HG03025 (cell line): ENCODE measurements around the gene UBE2S.
"Not testable (repeated sequence)": the region's sequence is repeated elsewhere in the genome, so short reads cannot be mapped to it uniquely, and the experiment has no call there.

Experiments
- ATAC-seq: cut with Tn5 transposase; IDR thresholded peaks from one replicate; pipeline ENCODE4 v1.9.1; 2021; ENCODE audit warnings: mild to moderate bottlenecking, moderate library complexity; ENCODE audit not compliant: unreplicated experiment, low FRiP score

Gene UBE2S

DNA sequence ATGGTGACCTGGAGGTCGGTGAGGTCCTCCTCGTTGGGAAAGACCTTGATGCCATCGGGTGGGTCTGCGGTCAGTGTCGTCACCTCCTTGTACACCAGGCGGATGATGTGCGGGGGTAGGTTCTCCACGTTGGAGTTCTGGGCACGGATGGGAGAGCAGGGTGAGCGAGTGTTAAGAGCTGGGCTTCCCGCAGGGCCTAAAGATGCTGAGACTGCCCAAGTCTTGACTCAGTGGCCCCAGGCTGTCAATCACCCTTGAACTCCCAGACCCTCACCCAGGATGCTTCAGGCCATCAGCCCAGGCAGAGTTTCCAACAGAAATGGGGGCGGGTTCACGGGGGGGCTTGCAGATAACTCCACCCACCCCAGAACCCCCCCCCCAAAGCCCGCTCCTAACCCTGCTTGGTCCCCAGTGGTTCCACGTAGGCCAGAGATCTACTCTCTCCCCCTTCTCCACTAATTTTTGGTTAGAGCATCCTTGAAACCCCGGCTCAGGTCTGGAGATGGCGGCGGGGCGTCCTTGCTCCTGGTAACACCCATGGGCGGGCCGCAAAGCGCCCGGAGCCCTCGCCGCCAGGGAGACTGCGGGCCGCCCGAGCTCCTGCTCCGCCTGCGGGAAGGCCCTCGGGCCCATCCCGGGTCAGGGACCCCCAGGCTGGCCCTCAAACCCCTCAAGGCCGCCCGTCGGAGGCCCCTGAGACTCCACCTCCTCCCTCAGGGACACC is 600 bp downstream of the UBE2S start:
- ATAC-seq: no peak

DNA sequence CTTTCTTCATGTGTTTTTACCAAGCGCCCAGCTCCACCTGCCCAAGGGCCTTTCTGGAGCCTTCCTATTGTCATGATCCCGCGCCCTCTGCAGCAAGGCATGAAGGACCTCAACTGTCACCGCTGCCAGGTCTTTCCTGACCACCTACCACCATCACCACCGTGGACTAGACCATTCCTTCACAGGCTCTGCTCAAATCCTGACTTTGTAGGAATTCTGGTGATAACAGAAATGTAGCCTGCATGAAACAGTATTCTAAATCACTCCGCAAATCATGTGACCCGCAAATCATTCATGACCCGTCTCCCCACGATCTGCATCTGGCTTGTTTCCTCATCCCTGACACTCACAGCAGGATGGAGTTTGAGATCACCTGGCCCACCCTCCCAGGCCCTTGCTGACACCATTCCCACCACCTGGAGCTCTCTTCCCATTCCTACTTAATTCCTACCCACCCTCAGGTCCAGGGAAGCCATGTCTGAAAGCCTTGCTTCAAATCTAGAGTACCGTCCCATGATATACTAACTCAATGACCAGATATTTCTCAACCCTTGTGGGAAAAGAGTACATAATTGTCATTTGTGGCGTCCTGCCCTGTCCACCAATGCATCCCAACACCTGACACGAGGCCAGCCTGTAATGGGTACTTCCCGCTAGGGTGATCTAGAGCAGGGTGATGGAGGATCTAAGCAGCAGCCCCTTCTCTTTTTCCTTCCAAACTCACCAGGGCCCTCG is 1.3 kb downstream of the UBE2S start:
- ATAC-seq: no peak

DNA sequence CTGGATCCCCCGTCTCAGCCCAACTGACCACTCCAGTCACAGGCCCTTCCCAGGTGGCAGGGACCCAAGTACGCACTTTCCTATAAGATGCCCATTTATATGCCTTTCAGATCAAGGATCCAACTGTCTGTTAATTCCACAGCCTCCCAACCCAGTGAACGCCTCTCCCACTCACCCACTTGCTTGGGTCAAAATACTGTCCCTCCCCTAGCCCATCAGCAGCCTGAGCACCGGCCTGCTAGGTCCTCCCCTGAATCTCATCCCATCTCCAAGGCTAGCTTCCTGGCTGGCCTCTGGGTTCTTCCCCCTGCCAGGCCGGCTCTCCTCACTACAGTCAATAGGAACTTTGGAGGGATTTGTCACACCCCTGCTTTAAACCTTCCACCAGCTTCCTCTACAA is 1.9 kb downstream of the UBE2S start:
- no peak for ATAC-seq

DNA sequence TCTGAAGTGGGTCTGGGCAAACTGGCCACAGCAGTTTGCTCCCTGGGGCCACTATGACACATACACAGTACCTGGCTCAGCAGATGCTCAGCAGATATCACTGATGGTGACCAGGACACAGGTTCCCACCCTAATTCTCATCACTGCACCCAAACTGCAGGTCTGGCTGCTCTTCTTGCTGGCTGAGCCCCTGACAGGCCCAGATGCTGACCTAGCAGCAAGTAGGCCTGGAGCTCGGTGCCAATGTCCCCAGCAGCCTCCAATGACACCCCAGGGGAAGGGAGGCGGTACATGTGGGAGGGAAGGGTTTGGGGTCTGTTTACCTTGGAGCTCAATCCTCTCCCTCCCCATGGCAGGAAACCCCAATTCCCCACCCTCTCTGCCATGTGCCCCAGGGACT is 5.1 kb downstream of the UBE2S start:
- no peak for ATAC-seq

DNA sequence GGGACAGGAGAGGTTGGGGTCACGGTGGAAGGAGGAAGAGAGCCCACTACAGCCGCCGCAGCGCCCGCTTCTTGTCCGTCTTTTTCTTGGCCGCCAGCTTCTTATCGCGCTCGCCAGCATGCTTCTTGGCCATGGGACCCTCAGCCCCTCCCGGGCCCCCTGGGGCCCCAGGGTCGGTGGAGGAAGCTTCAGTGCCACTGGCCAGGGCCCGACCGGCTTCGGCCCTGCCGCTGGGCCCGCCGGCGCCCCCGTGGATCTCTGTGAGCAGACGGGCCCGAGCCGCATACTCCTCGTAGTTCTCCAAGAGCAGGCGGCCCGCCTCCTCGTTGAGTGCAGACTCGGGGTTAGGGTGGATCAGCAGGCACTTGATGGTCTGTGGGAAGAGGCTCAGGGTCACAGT is 6.2 kb downstream of the UBE2S start:
- ATAC-seq: not testable (repeated sequence)

DNA sequence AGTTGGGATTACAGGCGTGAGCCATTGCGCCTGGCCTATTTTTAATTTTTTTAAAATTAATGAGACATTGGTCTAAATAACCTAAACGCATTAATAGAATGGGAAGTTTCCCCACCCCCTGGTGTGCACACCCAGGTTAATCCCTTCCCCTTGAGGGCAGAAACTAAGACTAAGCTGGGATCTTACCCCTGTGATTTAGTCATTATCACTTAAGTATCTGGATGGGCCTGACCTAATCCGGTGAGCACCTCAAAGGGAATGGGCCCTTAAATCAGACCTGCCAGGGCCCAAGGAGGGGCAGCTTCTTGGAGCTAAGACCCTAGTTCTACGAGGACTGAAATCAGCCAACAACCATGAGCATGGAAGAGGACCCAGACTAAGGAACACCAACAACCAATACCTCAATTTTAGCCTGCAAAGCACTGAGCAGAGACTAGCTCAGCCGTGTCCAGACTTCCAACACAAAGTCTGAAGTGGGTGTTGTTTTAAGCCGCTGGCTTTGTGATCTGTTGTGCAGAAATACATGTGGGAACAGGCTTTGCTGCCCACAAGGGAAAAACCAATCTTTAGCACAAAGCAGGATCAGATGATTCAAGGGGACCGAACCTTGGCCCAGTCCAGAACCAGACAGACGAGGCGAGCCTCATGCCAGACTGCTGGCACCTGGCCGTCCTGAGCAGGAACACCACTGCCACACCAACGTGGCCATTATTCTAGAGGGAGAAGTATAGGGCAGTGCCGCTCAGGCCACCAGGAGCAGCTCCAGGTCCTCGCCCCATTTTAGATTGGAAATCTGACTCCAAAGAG is 7.1 kb downstream of the UBE2S start:
- ATAC-seq: no peak

DNA sequence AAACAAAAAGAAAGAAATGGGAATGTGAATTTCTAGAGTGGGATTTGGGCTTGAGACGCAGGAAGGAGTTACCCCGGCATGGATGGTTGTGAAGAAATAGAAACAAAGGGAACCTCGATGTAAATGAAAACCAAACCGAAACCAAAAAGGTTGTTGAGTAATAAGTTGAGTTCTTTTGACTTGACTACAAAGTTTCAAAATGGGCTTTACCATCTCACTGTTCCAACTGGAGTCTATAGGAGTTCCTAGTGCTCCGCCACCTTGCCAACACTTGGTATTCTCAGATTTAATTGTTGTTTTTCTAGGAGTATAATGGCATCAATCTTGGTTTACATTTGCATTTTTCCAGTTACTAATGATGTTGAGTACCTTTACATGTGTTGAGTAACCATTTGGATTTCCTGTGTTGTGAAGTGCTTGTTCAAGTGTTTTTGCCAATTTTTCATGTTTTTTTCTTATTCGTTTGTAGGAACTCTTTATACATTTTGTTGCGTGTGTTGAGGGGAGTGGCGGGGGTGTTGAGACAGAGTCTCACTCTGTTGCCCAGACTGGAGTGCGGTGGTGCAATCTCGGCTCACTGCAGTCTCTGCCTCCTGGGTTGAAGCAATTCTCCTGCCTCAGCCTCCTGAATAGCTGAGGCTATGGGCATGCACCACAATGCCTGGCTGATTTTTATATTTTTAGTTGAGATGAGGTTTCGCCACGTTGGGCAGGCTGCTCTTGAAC is 9.2 kb downstream of the UBE2S start:
- ATAC-seq: no peak

DNA sequence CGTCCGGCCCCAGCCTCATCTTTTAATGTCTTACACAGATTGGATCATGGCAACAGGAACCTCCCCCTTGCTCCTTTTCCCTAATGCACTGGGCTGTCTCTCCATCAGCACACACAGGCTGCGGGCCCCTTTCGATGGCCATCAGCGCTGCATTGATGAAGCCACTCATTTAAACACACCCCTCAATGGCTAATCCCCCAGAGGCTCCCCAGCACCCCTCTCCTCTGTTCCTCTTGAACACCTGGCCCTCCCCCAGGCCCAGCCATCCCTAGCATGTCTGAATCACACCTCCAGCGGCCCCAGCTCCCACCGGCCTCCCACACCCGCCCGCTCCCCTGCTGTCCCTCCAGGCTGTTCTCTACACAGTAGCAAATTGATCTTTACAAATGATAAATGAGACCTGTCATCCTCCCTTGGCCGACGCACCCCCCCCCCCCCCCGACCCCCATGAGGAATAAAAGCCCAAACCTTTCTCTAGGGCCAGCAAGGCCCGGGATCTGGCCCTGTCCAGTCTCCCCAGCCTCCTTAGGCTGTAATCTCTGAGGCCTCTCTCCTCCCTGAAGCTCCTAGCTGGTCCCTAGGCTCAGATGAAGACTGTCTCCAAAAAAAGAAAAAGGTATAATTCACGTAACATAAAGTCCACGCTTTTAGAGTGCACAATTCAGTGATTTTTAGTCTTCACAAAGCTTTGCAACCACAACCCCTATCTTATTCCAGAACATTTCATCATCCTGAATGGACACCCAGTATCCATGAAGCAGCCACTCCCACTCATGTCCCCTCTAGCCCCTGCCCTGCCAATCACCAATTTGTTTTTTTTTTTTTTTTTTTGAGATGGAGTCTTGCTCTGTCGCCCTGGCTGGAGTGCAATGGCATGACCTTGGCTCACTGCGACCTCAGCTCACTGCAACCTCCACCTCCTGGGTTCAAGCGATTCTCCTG is 14.5 kb downstream of the UBE2S start:
- ATAC-seq: no peak

DNA sequence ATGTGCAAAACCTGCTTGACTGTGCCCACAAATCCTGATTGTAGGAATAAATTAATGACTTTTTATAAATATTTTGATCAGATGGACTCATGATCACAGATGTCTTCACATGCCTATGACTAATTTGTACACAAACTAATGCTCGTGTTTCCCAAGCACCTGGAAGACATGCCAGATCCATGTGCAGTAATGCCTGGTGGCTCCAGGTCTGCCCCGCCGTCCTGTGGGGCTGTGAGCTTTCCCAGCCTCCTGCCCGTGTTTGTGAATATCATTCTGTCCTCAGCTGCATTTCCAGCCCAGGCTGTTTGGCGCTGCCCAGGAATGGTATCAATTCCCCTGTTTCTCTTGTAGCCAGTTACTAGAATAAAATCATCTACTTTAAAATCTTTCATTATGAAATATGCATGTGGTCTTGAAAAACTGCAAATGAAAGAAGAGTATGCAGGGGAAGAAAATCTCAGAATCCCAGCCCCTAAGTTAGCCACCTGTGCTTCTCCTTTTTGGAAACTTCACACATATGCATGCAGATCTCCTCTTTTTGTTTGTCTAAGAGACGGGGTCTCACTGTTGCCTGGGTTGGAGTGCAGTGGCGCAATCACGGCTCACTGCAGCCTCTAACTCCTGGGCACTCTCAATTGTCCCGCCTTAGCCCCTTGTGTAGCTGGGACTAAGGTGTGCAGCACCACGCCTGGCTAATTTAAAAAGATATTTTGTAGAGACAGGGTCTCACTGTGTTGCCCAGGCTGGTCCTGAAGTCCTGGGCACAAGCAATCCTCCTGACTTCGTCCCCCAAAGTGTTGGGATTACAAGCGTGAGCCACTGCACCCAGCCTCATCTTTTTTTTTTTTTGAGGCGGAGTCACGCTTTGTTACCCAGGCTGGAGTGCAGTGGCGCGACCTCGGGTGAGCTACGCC is 15.6 kb downstream of the UBE2S start:
- no peak for ATAC-seq

DNA sequence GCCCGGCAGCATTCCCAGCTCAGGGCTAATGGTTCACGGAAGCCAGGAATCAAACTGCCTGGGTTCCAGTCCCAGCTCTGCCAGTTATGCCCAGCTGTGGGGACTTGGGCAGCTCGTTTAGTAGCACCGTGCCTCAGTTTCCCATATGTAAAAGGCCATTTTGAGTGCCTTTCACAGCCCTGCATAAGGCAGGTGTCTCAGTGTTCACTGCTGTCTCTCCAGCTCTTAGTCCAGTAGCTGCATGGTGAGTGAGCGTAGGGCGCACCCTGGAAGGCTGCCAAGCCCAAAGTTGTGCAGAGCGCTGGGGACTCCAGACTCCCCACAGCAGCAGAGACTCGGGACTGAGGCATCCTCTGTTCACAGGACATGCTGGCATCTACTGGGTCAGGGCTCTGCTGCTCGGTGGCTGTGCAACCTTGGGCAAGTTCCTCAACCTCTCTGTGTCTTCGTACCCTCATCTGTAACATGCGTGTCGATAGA is 16.4 kb downstream of the UBE2S start:
- ATAC-seq: no peak

DNA sequence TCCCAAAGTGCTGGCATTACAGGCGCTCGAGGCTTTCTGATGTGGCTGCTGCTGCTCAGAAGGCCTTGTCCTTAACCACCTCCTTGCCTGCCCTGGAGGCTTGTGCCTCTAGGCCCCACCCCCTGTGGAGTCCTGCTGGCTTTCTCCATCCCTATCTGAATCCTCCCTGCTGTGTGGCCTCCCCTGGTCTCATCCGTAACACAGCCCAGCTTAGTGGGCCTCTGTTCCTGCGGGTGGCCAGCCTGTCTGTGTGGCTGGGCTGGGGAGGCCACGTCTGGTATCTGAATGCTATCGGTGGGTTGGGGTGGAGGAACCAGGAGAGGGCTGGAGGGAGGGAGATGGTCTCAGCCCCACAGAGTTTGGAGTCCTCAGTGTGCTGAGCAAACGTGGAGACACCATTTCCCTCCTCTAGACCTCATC is 17.1 kb downstream of the UBE2S start:
- no peak for ATAC-seq

DNA sequence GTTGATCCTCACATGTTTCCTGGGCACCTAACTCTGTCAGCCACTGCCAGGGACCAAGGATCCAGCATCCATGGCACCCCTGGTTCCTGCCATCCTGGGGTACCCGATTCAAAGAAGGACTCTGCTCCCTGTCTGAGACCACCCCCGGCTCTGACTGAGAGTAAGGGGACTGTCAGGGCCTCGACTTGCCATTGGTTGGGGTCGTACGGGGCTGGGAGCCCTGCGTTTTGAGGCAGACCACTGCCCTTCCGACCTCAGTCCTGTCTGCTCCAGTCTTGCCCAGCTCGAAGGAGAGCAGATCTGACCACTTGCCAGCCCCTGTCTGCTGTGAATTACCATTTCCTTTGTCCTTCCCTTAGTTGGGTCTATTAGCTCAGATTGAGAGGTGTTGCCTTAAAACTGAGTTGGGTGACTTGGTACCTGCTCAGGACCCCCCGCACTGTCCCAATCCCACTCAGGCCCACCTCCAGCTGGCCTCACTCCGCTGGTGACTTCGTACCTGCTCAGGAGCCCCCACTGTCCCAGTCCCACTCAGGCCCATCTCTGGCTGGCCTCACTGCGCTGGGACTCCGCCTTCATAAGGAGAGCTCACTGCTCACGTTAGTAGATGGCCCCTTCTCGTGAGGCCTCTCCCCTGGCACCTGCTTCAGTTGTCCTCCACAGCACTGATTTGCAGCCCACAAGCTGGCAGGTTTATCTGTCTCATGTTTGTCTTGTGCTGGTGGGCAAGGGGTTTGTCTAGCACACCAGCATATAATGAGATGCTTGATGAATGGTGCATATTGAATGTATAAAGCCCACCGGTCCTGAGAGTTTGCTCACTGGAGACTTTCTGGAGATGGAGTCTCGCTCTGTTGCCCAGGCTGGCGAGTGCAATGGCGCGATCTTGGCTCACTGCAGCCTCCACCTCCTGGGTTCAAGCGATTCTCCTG is 17.9 kb downstream of the UBE2S start:
- ATAC-seq: no peak

DNA sequence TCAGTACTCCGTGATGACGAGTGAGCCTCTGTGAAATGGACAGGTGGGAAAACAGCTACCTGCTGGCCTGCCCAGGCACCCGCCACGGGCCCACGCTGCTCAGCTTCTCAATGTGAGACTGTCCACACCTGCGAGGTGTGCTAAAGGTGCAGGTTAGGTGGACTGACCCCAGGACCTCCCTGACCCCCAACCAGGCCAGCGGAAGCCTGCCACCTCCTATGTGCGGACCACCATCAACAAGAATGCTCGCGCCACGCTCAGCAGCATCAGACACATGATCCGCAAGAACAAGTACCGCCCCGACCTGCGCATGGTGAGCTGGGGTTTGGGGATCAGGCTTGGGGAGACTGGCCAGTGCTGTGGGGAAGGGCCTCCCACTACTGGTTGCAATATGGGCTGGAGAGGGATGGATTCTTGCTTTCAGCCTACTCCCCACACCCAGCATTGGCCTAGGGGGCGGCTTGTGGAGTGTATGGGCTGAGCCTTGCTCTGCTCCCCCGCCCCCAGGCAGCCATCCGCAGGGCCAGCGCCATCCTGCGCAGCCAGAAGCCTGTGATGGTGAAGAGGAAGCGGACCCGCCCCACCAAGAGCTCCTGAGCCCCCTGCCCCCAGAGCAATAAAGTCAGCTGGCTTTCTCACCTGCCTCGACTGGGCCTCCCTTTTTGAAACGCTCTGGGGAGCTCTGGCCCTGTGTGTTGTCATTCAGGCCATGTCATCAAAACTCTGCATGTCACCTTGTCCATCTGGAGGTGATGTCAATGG is 19.7 kb downstream of the UBE2S start:
- ATAC-seq: no peak

DNA sequence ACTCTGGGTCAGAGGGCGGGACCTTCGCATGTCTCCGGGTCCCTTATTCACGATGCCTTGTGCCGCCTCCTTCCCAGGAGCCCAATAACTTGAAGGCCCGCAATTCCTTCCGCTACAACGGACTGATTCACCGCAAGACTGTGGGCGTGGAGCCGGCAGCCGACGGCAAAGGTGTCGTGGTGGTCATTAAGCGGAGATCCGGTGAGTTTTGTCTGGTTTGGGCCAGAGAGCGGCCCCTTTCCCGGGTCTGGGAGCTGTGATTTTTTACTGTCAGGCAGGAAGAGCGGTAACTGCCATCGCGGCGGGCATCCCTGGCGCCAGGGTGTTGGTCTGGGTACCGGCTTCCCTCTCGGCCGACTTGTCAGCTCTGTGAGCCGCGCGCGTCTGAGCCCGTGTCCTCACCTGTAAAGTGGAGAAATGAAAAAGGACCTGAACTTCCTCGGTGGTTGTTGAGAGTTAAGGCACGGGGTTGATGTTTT is 21.1 kb downstream of the UBE2S start:
- no peak for ATAC-seq

DNA sequence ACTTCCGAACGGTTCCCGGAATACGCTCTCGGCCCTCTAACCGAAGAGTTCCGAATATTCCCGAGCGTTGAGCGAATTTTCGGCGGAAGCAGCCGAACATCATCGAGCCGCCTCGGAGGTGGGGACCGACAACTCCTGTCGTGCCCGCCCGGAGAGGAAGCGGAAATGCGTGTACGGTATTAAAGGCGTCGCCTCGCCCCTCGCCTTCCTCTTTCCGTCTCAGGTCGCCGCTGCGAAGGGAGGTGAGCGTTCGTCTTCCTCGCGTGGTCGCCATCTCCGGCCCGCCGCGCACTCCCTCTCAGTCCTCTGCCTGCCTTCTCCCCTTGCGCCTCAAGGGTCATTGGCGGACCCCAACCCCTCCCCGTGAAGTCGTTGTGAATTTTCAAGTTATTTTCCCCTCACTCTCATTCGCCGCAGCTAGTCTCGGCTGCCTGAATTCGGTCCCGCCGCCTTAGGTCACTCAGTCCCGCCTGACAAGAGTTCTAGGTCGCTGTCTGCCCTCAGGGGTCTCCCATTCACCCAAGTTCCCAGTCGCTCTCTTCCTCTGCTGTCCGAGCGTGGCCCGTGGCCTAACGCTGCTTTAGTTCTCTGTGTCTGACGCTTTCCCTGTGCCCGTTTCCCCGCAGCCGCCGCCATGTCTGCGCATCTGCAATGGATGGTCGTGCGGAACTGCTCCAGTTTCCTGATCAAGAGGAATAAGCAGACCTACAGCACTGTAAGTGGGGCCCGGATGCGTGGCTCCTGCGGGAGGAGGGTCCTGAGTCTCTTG is 21.7 kb downstream of the UBE2S start, which contains the start of gene RPL28:
TSS of gene RPL28 (plus strand) at position 209 of the 769 bp plus-strand sequence. CDS start at position 635, 426 bp downstream.
- ATAC-seq: peak; percentile 55
